IPS-18c (cell line): ENCODE results near the gene SPATS2.
"Not testable (repeated sequence)": the region's sequence is repeated elsewhere in the genome, so short reads cannot be mapped to it uniquely, and the experiment has no call there.

Experiments
- H3K4me3 ChIP-seq: 2 replicates; pipeline ENCODE4 v1.7.0; 2013; ENCODE audit warnings: low read depth, mild to moderate bottlenecking, low read length, moderate library complexity; ENCODE audit not compliant: insufficient read depth
- H3K9me3 ChIP-seq: one replicate; pipeline ENCODE4 v1.6.1; 2013; ENCODE audit warnings: mild to moderate bottlenecking, low read length, moderate library complexity; ENCODE audit not compliant: control insufficient read depth, insufficient read depth

The SPATS2 gene

GRCh38 chr12:49367381-49368239 is at the start of gene SPATS2:
Gene SPATS2 (plus strand): TSS chr12:49367462. CDS start chr12:49461013, 93,551 bp downstream.
- Histone ChIP-seq H3K4me3 (peak within 1 kb of the TSS; percentile 99), H3K9me3 (no peaks in the 10 kb centered on the region)

- H3K4me3 ChIP-seq, H3K9me3 ChIP-seq: not testable (repeated sequence)
Measured at GRCh38 chr12:49320411-49321103, 46.7 kb upstream of the SPATS2 start.

- no peaks in the 10 kb centered on the region for H3K9me3 ChIP-seq
- H3K4me3 ChIP-seq, result peak overlapping the region; percentile 95
Measured at GRCh38 chr12:49322367-49322707, 44.9 kb upstream of the SPATS2 start.

- Histone ChIP-seq H3K9me3 (no peaks in the 10 kb centered on the region), H3K4me3 (peak within 1 kb of the TSS; percentile 95)
Measured at GRCh38 chr12:49322708-49323523, 44.3 kb upstream of the SPATS2 start, which contains the start of gene TROAP. Gene TROAP (plus strand): TSS chr12:49323255. CDS start chr12:49323609, 354 bp downstream.

- Histone ChIP-seq H3K9me3 (no peaks in the 10 kb centered on the region), H3K4me3 (peak overlapping the region; percentile 95)
Measured at GRCh38 chr12:49323524-49324097, 43.7 kb upstream of the SPATS2 start.

- H3K4me3 ChIP-seq, result no peak overlapping the region
Measured at GRCh38 chr12:49325606-49326005, 41.7 kb upstream of the SPATS2 start.

GRCh38 chr12:49327368-49327767 is 39.9 kb upstream of the SPATS2 start:
- no peaks in the 10 kb centered on the region for H3K9me3 ChIP-seq
- no peak overlapping the region for H3K4me3 ChIP-seq

More at GRCh38 chr12:49325606-49326005, 41.7 kb upstream of the SPATS2 start:
- no peaks in the 10 kb centered on the region for H3K9me3 ChIP-seq

GRCh38 chr12:49327887-49328286 is 39.4 kb upstream of the SPATS2 start:
- H3K9me3 ChIP-seq, result no peaks in the 10 kb centered on the region
- no peak overlapping the region for H3K4me3 ChIP-seq

- Histone ChIP-seq H3K4me3 (no peak overlapping the region), H3K9me3 (no peaks in the 10 kb centered on the region)
Measured at GRCh38 chr12:49328816-49329215, 38.4 kb upstream of the SPATS2 start.

GRCh38 chr12:49330032-49330619 is 37.1 kb upstream of the SPATS2 start:
- no peaks in the 10 kb centered on the region for H3K9me3 ChIP-seq

GRCh38 chr12:49330631-49331379 is 36.5 kb upstream of the SPATS2 start:
- Histone ChIP-seq H3K4me3 (no peak overlapping the region), H3K9me3 (peaks cover 2% of the 10 kb centered on the region)

More at GRCh38 chr12:49330032-49330619, 37.1 kb upstream of the SPATS2 start:
- no peak overlapping the region for H3K4me3 ChIP-seq

- Histone ChIP-seq H3K4me3 (no peak overlapping the region), H3K9me3 (peaks cover 4% of the 10 kb centered on the region)
Measured at GRCh38 chr12:49331380-49332222, 35.7 kb upstream of the SPATS2 start.

- H3K4me3 ChIP-seq, result no peak overlapping the region
Measured at GRCh38 chr12:49332441-49332861, 34.8 kb upstream of the SPATS2 start.

GRCh38 chr12:49332891-49333371 is 34.3 kb upstream of the SPATS2 start:
- H3K9me3 ChIP-seq, result peaks cover 4% of the 10 kb centered on the region
- no peak overlapping the region for H3K4me3 ChIP-seq

More at GRCh38 chr12:49332441-49332861, 34.8 kb upstream of the SPATS2 start:
- peaks cover 4% of the 10 kb centered on the region for H3K9me3 ChIP-seq

GRCh38 chr12:49333778-49334177 is 33.5 kb upstream of the SPATS2 start:
- not testable (repeated sequence) for H3K4me3 ChIP-seq, H3K9me3 ChIP-seq
